ENCODE measurements around the gene AP5B1. TPM values are rescaled to one million over a fixed set of nuclear protein-coding genes. Genes with fewer than 3 reads are reported as not detected.

Gene AP5B1
- total RNA-seq, 4 donors from 2014 or later = 12.7 to 27.5 (median 18.8) TPM

DNA sequence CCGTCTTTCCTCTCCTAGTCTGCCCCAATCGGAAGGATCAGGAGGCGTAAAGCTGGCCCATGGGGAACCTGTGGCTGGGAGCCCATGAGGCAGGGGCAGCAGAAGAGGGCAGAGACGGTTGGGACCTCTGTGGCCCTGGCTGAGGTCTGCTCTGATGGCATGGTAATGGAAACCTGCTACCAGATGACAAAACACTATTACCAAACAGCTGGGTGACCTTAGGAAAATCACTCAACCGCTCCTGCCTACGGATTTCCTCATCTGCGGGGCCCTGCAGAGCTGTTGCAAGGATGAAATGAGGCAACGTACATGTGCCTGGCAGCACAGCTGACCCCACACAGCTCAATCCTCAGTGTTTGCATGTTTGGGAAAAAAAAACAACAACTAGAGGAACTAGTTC lies 4.6 kb downstream of the AP5B1 start:
- DNase-seq (ENCODE audit: low spot score in 2 of 2) = peak in 1 of 2 donors; percentile 5
- WGBS, 2 donors = 66 to 86% methylated on average over 8 of the region's 8 CpGs
- peak in 1 of 2 donors; percentile 45 for TF ChIP-seq EP300 (IDR thresholded peaks at IDR 0.05)
- TF ChIP-seq, protein P1, sequence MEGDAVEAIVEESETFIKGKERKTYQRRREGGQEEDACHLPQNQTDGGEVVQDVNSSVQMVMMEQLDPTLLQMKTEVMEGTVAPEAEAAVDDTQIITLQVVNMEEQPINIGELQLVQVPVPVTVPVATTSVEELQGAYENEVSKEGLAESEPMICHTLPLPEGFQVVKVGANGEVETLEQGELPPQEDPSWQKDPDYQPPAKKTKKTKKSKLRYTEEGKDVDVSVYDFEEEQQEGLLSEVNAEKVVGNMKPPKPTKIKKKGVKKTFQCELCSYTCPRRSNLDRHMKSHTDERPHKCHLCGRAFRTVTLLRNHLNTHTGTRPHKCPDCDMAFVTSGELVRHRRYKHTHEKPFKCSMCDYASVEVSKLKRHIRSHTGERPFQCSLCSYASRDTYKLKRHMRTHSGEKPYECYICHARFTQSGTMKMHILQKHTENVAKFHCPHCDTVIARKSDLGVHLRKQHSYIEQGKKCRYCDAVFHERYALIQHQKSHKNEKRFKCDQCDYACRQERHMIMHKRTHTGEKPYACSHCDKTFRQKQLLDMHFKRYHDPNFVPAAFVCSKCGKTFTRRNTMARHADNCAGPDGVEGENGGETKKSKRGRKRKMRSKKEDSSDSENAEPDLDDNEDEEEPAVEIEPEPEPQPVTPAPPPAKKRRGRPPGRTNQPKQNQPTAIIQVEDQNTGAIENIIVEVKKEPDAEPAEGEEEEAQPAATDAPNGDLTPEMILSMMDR (IDR thresholded peaks at IDR 0.05) = no peak
- peaks cover 0 to 30% (median 0%) of the 10 kb centered on the region in 3 donors for H3K36me3 ChIP-seq
- H3K27ac ChIP-seq = peak overlapping the region in 1 of 4 donors; percentile 39
- H3K9me3 ChIP-seq = no peaks in the 10 kb centered on the region
- H3K4me1 ChIP-seq = peaks cover 0 to 30% (median 8%) of the 10 kb centered on the region in 4 donors
- H3K27me3 ChIP-seq = no peaks in the 10 kb centered on the region
- no peak overlapping the region for H3K4me3 ChIP-seq

DNA sequence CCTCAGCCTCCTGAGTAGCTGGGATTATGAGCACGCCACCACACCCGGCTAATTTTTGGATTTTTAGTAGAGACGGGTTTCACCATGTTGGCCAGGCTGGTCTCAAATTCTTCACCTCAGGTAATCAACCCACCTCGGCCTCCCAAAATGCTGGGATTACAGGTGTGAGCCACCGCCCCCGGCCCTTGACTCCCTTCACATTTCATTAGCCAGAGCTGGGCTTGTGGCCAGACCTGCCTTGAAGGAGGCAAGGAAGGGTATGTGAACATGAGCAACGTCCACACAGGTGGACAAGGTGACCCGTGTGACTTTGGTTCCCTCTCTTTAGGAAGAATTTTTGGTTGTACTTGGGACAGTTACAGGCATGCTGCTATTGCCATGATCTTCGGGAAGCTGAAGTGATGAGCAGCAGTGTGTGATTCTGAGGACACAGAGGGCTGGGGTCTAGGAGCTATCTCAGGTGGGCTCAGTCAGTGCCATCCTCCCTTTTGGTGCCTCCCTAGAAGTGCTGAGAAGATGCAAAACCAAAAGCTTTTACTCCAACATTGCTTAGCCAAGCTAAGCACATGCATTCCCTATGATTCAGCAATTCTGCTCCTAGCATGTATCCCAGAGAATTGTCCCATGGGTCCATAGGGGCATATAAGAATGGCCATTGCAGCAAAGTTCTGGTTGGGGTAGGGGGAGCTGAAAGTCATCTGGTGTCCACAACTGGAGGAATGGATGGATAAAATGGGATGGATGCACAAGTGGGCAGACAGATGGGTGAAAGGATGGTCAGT lies 6.1 kb downstream of the AP5B1 start:
- DNase-seq (ENCODE audit: low spot score in 2 of 2) = no peak
- TF ChIP-seq, protein P1 (IDR thresholded peaks at IDR 0.05) = no peak
- no peak for TF ChIP-seq EP300 (IDR thresholded peaks at IDR 0.05)
- TF ChIP-seq POLR2A (IDR thresholded peaks at IDR 0.05) = no peak
- Histone ChIP-seq H3K36me3 (peaks cover 0 to 30% (median 0%) of the 10 kb centered on the region in 3 donors), H3K4me3 (no peak overlapping the region), H3K4me1 (peaks cover 0 to 30% (median 6%) of the 10 kb centered on the region in 4 donors), H3K27ac (no peak overlapping the region), H3K27me3 (no peaks in the 10 kb centered on the region), H3K9me3 (no peaks in the 10 kb centered on the region)
- 88 to 91% methylated on average over 9 of the region's 9 CpGs for WGBS, 2 donors

DNA sequence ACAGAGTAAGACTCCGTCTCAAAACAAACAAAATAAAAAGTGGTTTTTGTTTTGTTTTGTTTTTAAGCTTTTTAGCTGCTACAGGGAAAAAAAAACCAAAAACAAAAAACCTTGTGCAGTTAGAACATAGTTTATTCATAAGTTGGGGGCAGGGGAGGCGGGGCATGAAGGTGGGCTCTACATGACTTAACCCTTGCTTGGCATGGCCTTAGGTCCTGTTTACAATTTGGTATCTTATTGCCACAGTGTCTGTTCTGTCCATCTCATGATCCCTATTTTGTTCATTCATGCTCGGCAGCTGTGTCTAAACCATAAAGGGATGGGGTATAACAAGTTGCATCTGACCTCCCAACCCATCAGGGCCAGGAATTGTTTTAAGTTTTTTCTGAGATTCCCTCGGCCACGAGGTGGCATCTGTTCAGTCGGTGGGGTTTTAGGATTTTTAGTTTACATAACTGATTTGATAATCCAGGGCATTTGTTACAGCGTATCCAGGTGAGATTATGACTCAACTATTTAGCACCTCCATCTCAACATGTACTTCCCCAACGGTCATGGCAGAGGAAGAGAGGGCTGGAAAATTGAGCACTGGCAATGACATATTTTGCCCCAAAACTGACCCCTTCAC lies 6.9 kb downstream of the AP5B1 start:
- Histone ChIP-seq H3K27me3 (no peaks in the 10 kb centered on the region), H3K27ac (no peak overlapping the region), H3K9me3 (no peaks in the 10 kb centered on the region), H3K4me1 (peaks cover 0 to 26% (median 0%) of the 10 kb centered on the region in 4 donors), H3K36me3 (peaks cover 0 to 23% (median 0%) of the 10 kb centered on the region in 3 donors), H3K4me3 (no peak overlapping the region)
- no peak for DNase-seq (ENCODE audit: low spot score in 2 of 2)
- WGBS, 2 donors = 49 to 51% methylated on average over 8 of the region's 8 CpGs
- TF ChIP-seq POLR2A (IDR thresholded peaks at IDR 0.05) (no peak), EP300 (IDR thresholded peaks at IDR 0.05) (no peak)
- TF ChIP-seq, protein P1 (IDR thresholded peaks at IDR 0.05) = no peak

DNA sequence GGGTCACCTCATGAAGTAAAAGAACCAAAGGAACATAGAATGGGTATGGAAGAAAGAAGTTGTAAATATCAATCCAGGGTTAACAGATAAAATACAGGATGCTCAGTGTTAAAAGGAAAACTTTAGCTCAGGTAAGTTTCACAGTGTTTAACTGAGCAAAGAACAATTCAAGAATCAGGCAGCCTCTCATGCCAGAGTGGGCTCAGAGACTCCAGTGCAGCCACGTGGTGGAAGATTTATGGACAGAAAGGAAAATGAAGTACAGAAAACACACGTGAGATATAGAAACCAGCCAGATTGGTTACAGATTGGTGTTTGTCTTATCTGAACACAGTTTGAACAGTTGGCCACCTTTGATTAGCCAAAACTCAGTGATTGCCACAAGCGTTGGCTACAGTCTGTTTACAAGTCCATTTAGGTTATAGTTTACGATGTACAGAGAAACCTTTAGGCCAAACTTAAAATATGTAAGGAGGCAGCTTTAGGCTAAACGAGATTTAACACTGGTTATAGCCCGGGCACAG lies 9.1 kb downstream of the AP5B1 start:
- no peaks in the 10 kb centered on the region for H3K27me3 ChIP-seq
- H3K36me3 ChIP-seq = peaks cover 0 to 2% (median 0%) of the 10 kb centered on the region in 3 donors
- H3K4me1 ChIP-seq = peaks cover 0 to 17% (median 0%) of the 10 kb centered on the region in 4 donors
- WGBS, 2 donors = 58 to 68% methylated on average over 6 of the region's 6 CpGs
- H3K9me3 ChIP-seq = no peaks in the 10 kb centered on the region
- H3K27ac ChIP-seq = no peak overlapping the region
- H3K4me3 ChIP-seq = no peak overlapping the region
- no peak for DNase-seq (ENCODE audit: low spot score in 2 of 2)
- TF ChIP-seq POLR2A (IDR thresholded peaks at IDR 0.05) = no peak
- TF ChIP-seq, protein P1 (IDR thresholded peaks at IDR 0.05) = no peak
